Astrocyte (in vitro differentiated cells and primary cell): ENCODE results near the gene ROR2. TPM values are rescaled to one million over a fixed set of nuclear protein-coding genes. Genes with fewer than 3 reads are reported as not detected.
A peak's percentile ranks its signal among the peaks of the same experiment; 100 is the strongest.

Experiments
- DNase-seq: peaks from one replicate; pipeline ENCODE4 v3.0.0-alpha.2; 2010; ENCODE audit warnings: low read depth
- FAIRE-seq: peaks from 2 replicates; lab custom pipeline; 2011; peaks lifted over from hg19 to GRCh38; lab: Jason Lieb, UNC
- H2AFZ ChIP-seq: 2 replicates; pipeline ENCODE4 v1.6.0; 2012; ENCODE audit warnings: low read depth, low read length, inconsistent platforms
- H3K27ac ChIP-seq: 2 replicates; pipeline ENCODE4 v1.5.1; 2011; ENCODE audit warnings: low read depth, low read length, inconsistent platforms
- H3K27me3 ChIP-seq: 2 replicates; pipeline ENCODE4 v1.6.0; 2011; ENCODE audit warnings: low read length, inconsistent platforms; ENCODE audit not compliant: insufficient read depth
- H3K36me3 ChIP-seq: 2 replicates; pipeline ENCODE4 v1.5.1; 2011; ENCODE audit warnings: low read length, inconsistent platforms; ENCODE audit not compliant: insufficient read depth
- H3K4me1 ChIP-seq: 2 replicates; pipeline ENCODE4 v1.5.1; 2011; ENCODE audit warnings: low read length, inconsistent platforms; ENCODE audit not compliant: insufficient read depth
- H3K4me2 ChIP-seq: 2 replicates; pipeline ENCODE4 v1.6.0; 2012; ENCODE audit warnings: low read length, inconsistent platforms
- H3K4me3 ChIP-seq: 2 replicates; pipeline ENCODE4 v1.5.1; 2011; ENCODE audit warnings: low read depth, mild to moderate bottlenecking, low read length, inconsistent platforms; ENCODE audit not compliant: insufficient read depth
- H3K79me2 ChIP-seq: 2 replicates; pipeline ENCODE4 v1.6.0; 2012; ENCODE audit warnings: mild to moderate bottlenecking, low read length, inconsistent platforms; ENCODE audit not compliant: insufficient read depth
- H3K9ac ChIP-seq: 2 replicates; pipeline ENCODE4 v1.6.0; 2012; ENCODE audit warnings: mild to moderate bottlenecking, low read length, inconsistent platforms
- H3K9me3 ChIP-seq: 2 replicates; pipeline ENCODE4 v1.5.1; 2012; ENCODE audit warnings: low read depth, mild to moderate bottlenecking, low read length, inconsistent platforms; ENCODE audit not compliant: insufficient read depth
- H4K20me1 ChIP-seq: 2 replicates; pipeline ENCODE4 v1.6.0; 2012; ENCODE audit warnings: low read length, inconsistent platforms; ENCODE audit not compliant: insufficient read depth
- H3K27ac Mint-ChIP-seq: one replicate; pipeline ENCODE4 v1.8.0; 2021; ENCODE audit warnings: mild to moderate bottlenecking, mixed read lengths; ENCODE audit not compliant: unreplicated experiment
- H3K27me3 Mint-ChIP-seq: one replicate; pipeline ENCODE4 v1.8.0; 2021; ENCODE audit warnings: low read depth, mixed read lengths; ENCODE audit not compliant: unreplicated experiment
- H3K36me3 Mint-ChIP-seq: one replicate; pipeline ENCODE4 v1.8.0; 2021; ENCODE audit warnings: low read depth, mixed read lengths; ENCODE audit not compliant: unreplicated experiment
- H3K4me1 Mint-ChIP-seq: one replicate; pipeline ENCODE4 v1.8.0; 2021; ENCODE audit warnings: low read depth, mixed read lengths; ENCODE audit not compliant: unreplicated experiment
- H3K4me3 Mint-ChIP-seq: one replicate; pipeline ENCODE4 v1.8.0; 2021; ENCODE audit warnings: mild to moderate bottlenecking, moderate library complexity, mixed read lengths; ENCODE audit not compliant: unreplicated experiment
- H3K9me3 Mint-ChIP-seq: one replicate; pipeline ENCODE4 v1.8.0; 2021; ENCODE audit warnings: mild to moderate bottlenecking, mixed read lengths; ENCODE audit not compliant: unreplicated experiment
- CTCF ChIP-seq: IDR thresholded peaks from 2 replicates; pipeline ENCODE4 v1.5.1; 2011; ENCODE audit warnings: low read depth, mild to moderate bottlenecking, inconsistent platforms, low read length, moderate library complexity; ENCODE audit not compliant: insufficient read depth
- EZH2 ChIP-seq: IDR thresholded peaks from 2 replicates; pipeline ENCODE4 v1.6.1; 2012; ENCODE audit warnings: mild to moderate bottlenecking, low read length, inconsistent platforms; ENCODE audit not compliant: insufficient read depth
- total RNA-seq: library from RNA; stranded (reverse); gene quantifications from 2 replicates; pipeline ENCODE4 v1.2.1, GENCODE V29; 2021

The ROR2 gene
- total RNA-seq, 1 donor from 2014 or later = 4.9 TPM

- H3K4me1 ChIP-seq = no peaks in the 10 kb centered on the region
- H3K79me2 ChIP-seq = no peaks in the 10 kb centered on the region
- no peak for FAIRE-seq
- peaks cover 7% of the 10 kb centered on the region for H3K4me1 Mint-ChIP-seq
- H3K36me3 ChIP-seq = no peaks in the 10 kb centered on the region
- H3K27ac ChIP-seq = no peak overlapping the region
- H2AFZ ChIP-seq = no peak overlapping the region
- H3K9ac ChIP-seq = no peak overlapping the region
- no peaks in the 10 kb centered on the region for H4K20me1 ChIP-seq
- H3K9me3 Mint-ChIP-seq = no peaks in the 10 kb centered on the region
- H3K9me3 ChIP-seq = peaks cover 3% of the 10 kb centered on the region
- no peak overlapping the region for H3K27ac Mint-ChIP-seq
- peaks cover 7% of the 10 kb centered on the region for H3K27me3 ChIP-seq
- no peak overlapping the region for H3K4me3 Mint-ChIP-seq
- H3K36me3 Mint-ChIP-seq = peaks cover 2% of the 10 kb centered on the region
- H3K4me2 ChIP-seq = no peak overlapping the region
- peak; percentile 19 for DNase-seq
- TF ChIP-seq CTCF = no peak
- no peak for TF ChIP-seq EZH2
- H3K27me3 Mint-ChIP-seq = peaks cover 4% of the 10 kb centered on the region
- no peak overlapping the region for H3K4me3 ChIP-seq
These were observed 85.0 kb downstream of the ROR2 start for GRCh38 chr9:91865041-91865440.

- Mint-ChIP-seq H3K4me1 (peaks cover 7% of the 10 kb centered on the region), H3K9me3 (no peaks in the 10 kb centered on the region), H3K36me3 (peaks cover 2% of the 10 kb centered on the region), H3K27ac (no peak overlapping the region), H3K27me3 (peaks cover 4% of the 10 kb centered on the region), H3K4me3 (no peak overlapping the region)
- Histone ChIP-seq H4K20me1 (no peaks in the 10 kb centered on the region), H3K27me3 (peaks cover 7% of the 10 kb centered on the region), H2AFZ (no peak overlapping the region), H3K9me3 (peaks cover 3% of the 10 kb centered on the region), H3K4me2 (no peak overlapping the region), H3K9ac (no peak overlapping the region), H3K4me1 (no peaks in the 10 kb centered on the region), H3K79me2 (no peaks in the 10 kb centered on the region), H3K36me3 (no peaks in the 10 kb centered on the region), H3K27ac (no peak overlapping the region), H3K4me3 (no peak overlapping the region)
- TF ChIP-seq CTCF = no peak
- TF ChIP-seq EZH2 = no peak
- peak; percentile 18 for DNase-seq
- FAIRE-seq = no peak
These were observed 85.6 kb downstream of the ROR2 start for GRCh38 chr9:91864380-91864779.

GRCh38 chr9:91863469-91863868, 86.6 kb downstream of the ROR2 start:
- no peak for TF ChIP-seq CTCF
- TF ChIP-seq EZH2 = no peak
- no peak overlapping the region for H3K27ac ChIP-seq
- no peak for DNase-seq
- H4K20me1 ChIP-seq = no peaks in the 10 kb centered on the region
- H3K36me3 ChIP-seq = no peaks in the 10 kb centered on the region
- H3K4me2 ChIP-seq = no peak overlapping the region
- no peak overlapping the region for H2AFZ ChIP-seq
- no peaks in the 10 kb centered on the region for H3K79me2 ChIP-seq
- peaks cover 4% of the 10 kb centered on the region for H3K27me3 ChIP-seq
- H3K4me1 Mint-ChIP-seq = peaks cover 7% of the 10 kb centered on the region
- H3K36me3 Mint-ChIP-seq = peaks cover 2% of the 10 kb centered on the region
- no peaks in the 10 kb centered on the region for H3K4me1 ChIP-seq
- no peak overlapping the region for H3K4me3 ChIP-seq
- H3K27me3 Mint-ChIP-seq = peaks cover 4% of the 10 kb centered on the region
- no peak overlapping the region for H3K9ac ChIP-seq
- H3K9me3 ChIP-seq = peaks cover 3% of the 10 kb centered on the region
- no peak overlapping the region for H3K27ac Mint-ChIP-seq
- no peak for FAIRE-seq
- no peak overlapping the region for H3K4me3 Mint-ChIP-seq
- H3K9me3 Mint-ChIP-seq = no peaks in the 10 kb centered on the region
